K562 (cell line): ENCODE data around the gene FCHSD1. TPM values are rescaled to one million over a fixed set of nuclear protein-coding genes. Genes with fewer than 3 reads are reported as not detected.

Experiments
- CHAMP1 ChIP-seq: fragments of 450-650 bp; IDR thresholded peaks from 2 replicates; pipeline ENCODE4 v1.6.1; 2016; ENCODE audit warnings: mild to moderate bottlenecking
- CHCHD3 ChIP-seq: fragments of 250-450 bp; sonication (Bioruptor Pico); IDR thresholded peaks from 2 replicates; pipeline ENCODE4 v2.1.2; 2022; ENCODE audit warnings: mild to moderate bottlenecking
- CREM ChIP-seq: IDR thresholded peaks from 2 replicates; pipeline ENCODE4 v1.6.1; 2014; ENCODE audit warnings: antibody characterized with exemption, low read depth
- HNRNPLL ChIP-seq: fragments of 200-400 bp; formaldehyde crosslinking; IDR thresholded peaks from 2 replicates; pipeline ENCODE4 v1.6.1; 2017; ENCODE audit warnings: low read length, low read depth, mild to moderate bottlenecking; ENCODE audit not compliant: poor library complexity, severe bottlenecking
- MECOM ChIP-seq: fragments of 250-450 bp; sonication (Bioruptor Pico); IDR thresholded peaks from 2 replicates; pipeline ENCODE4 v1.8.0; 2022; ENCODE audit warnings: inconsistent platforms
- PHTF2 ChIP-seq: fragments of 250-450 bp; sonication (Bioruptor Pico); IDR thresholded peaks from 2 replicates; pipeline ENCODE4 v1.5.0; 2021; ENCODE audit warnings: mild to moderate bottlenecking
- SNIP1 ChIP-seq: fragments of 450-650 bp; IDR thresholded peaks from 2 replicates; pipeline ENCODE4 v1.7.1; 2017; ENCODE audit warnings: low read depth, mild to moderate bottlenecking
- ZNF263 ChIP-seq: sonication (generic); formaldehyde crosslinking; IDR thresholded peaks from 2 replicates; pipeline ENCODE4 v1.8.0; 2022; ENCODE audit warnings: mild to moderate bottlenecking, missing genetic modification reagents, borderline replicate concordance
- ZNF699 ChIP-seq: fragments of 250-450 bp; sonication (Bioruptor Pico); IDR thresholded peaks from 2 replicates; pipeline ENCODE4 v1.8.0; 2021; ENCODE audit warnings: mild to moderate bottlenecking, moderate library complexity; ENCODE audit not compliant: insufficient replicate concordance
- polyA plus RNA-seq, 8 experiments: library from polyadenylated mRNA; depleted of rRNA in 4 of 8; stranded (reverse) in 5 of 8; unstranded in 3 of 8; fragments of >200 nt; fragmentation: Nextera tagmentation in 2 of 8; fragmentation: Illumina TruSeq in 1 of 8; extraction: Ambion mirVana in 2 of 8; extraction: Trizol in 1 of 8; gene quantifications; 2 replicates each; pipeline versions ENCODE4 v1.2.1 to v1.2.3, GENCODE V29; 2011 to 2014; ENCODE audit warnings: inconsistent platforms in 1 of 8, missing spikeins in 1 of 8
- total RNA-seq, 7 experiments: library from RNA; depleted of rRNA in 6 of 7; stranded (reverse); fragments of >200 nt in 6 of 7; fragmentation: Illumina TruSeq in 2 of 7; extraction: Trizol in 2 of 7; gene quantifications; 2 replicates each; pipeline versions ENCODE4 v1.2.1 to v1.2.3, GENCODE V29; 2011 to 2021; ENCODE audit warnings: low replicate concordance in 1 of 7
- TF ChIP-seq, protein P1 (sequence below), 2 experiments: fragments of 450-650 bp; formaldehyde crosslinking in 1 of 2; IDR thresholded peaks; 2 replicates each; pipeline versions ENCODE4 v1.4.0 to v1.6.1; 2014 to 2020; ENCODE audit warnings: mild to moderate bottlenecking in 2 of 2, borderline replicate concordance in 1 of 2, low read depth in 1 of 2
- TF ChIP-seq, protein P2 (sequence below): fragments of 250-450 bp; sonication (Bioruptor Pico); IDR thresholded peaks from 2 replicates; pipeline ENCODE4 v1.4.0; 2020

Gene FCHSD1
- total and polyA plus RNA-seq, 9 of the 15 experiments (the other 6 are each of a cell fraction or from before 2014, with no cell fraction given) = 0.35 to 37.5 (median 13.6) TPM

- TF ChIP-seq, protein P1, sequence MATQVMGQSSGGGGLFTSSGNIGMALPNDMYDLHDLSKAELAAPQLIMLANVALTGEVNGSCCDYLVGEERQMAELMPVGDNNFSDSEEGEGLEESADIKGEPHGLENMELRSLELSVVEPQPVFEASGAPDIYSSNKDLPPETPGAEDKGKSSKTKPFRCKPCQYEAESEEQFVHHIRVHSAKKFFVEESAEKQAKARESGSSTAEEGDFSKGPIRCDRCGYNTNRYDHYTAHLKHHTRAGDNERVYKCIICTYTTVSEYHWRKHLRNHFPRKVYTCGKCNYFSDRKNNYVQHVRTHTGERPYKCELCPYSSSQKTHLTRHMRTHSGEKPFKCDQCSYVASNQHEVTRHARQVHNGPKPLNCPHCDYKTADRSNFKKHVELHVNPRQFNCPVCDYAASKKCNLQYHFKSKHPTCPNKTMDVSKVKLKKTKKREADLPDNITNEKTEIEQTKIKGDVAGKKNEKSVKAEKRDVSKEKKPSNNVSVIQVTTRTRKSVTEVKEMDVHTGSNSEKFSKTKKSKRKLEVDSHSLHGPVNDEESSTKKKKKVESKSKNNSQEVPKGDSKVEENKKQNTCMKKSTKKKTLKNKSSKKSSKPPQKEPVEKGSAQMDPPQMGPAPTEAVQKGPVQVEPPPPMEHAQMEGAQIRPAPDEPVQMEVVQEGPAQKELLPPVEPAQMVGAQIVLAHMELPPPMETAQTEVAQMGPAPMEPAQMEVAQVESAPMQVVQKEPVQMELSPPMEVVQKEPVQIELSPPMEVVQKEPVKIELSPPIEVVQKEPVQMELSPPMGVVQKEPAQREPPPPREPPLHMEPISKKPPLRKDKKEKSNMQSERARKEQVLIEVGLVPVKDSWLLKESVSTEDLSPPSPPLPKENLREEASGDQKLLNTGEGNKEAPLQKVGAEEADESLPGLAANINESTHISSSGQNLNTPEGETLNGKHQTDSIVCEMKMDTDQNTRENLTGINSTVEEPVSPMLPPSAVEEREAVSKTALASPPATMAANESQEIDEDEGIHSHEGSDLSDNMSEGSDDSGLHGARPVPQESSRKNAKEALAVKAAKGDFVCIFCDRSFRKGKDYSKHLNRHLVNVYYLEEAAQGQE (IDR thresholded peaks at IDR 0.05; ENCODE audit: borderline replicate concordance) = no peak
- TF ChIP-seq, protein P1 (CRISPR knock-in tag; IDR thresholded peaks at IDR 0.05; ENCODE audit: low read depth) = no peak
- TF ChIP-seq ZNF699 (CRISPR knock-in tag) (no peak), CHAMP1 (no peak), HNRNPLL (no peak), PHTF2 (CRISPR knock-in tag) (no peak), CREM (no peak), MECOM (no peak), CHCHD3 (CRISPR knock-in tag) (no peak), SNIP1 (no peak), ZNF263 (CRISPR knock-in tag) (no peak)
- TF ChIP-seq, protein P2, sequence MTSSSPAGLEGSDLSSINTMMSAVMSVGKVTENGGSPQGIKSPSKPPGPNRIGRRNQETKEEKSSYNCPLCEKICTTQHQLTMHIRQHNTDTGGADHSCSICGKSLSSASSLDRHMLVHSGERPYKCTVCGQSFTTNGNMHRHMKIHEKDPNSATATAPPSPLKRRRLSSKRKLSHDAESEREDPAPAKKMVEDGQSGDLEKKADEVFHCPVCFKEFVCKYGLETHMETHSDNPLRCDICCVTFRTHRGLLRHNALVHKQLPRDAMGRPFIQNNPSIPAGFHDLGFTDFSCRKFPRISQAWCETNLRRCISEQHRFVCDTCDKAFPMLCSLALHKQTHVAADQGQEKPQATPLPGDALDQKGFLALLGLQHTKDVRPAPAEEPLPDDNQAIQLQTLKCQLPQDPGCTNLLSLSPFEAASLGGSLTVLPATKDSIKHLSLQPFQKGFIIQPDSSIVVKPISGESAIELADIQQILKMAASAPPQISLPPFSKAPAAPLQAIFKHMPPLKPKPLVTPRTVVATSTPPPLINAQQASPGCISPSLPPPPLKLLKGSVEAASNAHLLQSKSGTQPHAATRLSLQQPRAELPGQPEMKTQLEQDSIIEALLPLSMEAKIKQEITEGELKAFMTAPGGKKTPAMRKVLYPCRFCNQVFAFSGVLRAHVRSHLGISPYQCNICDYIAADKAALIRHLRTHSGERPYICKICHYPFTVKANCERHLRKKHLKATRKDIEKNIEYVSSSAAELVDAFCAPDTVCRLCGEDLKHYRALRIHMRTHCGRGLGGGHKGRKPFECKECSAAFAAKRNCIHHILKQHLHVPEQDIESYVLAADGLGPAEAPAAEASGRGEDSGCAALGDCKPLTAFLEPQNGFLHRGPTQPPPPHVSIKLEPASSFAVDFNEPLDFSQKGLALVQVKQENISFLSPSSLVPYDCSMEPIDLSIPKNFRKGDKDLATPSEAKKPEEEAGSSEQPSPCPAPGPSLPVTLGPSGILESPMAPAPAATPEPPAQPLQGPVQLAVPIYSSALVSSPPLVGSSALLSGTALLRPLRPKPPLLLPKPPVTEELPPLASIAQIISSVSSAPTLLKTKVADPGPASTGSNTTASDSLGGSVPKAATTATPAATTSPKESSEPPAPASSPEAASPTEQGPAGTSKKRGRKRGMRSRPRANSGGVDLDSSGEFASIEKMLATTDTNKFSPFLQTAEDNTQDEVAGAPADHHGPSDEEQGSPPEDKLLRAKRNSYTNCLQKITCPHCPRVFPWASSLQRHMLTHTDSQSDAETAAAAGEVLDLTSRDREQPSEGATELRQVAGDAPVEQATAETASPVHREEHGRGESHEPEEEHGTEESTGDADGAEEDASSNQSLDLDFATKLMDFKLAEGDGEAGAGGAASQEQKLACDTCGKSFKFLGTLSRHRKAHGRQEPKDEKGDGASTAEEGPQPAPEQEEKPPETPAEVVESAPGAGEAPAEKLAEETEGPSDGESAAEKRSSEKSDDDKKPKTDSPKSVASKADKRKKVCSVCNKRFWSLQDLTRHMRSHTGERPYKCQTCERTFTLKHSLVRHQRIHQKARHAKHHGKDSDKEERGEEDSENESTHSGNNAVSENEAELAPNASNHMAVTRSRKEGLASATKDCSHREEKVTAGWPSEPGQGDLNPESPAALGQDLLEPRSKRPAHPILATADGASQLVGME (CRISPR knock-in tag) = no peak
Observed at GRCh38 chr5:141637123-141637766, 14.0 kb downstream of the FCHSD1 start (continued).
